ENCODE results near the gene PYGM.

DNA sequence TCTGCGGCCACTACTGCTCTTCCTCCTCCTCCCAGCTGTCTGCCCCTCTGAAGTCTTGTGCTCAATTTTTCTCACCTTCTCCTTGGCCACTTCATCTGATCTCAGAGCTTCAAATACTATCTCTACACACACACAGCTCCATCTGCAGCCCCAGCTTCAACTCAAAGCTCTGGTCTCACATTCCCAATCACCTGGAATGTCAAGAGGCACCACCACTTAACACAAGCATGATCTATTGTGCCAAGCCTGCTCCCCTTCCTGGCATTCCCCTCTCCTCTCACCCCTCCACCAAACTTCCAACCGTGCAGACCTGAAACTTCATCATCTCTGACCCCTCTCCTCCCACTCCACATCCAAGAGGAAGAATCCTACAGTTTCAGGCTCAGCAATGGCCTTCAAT is 54.3 kb downstream of the PYGM start:
- no peak for TF ChIP-seq EZH2 (IDR thresholded peaks at IDR 0.05)
- TF ChIP-seq, protein P1, sequence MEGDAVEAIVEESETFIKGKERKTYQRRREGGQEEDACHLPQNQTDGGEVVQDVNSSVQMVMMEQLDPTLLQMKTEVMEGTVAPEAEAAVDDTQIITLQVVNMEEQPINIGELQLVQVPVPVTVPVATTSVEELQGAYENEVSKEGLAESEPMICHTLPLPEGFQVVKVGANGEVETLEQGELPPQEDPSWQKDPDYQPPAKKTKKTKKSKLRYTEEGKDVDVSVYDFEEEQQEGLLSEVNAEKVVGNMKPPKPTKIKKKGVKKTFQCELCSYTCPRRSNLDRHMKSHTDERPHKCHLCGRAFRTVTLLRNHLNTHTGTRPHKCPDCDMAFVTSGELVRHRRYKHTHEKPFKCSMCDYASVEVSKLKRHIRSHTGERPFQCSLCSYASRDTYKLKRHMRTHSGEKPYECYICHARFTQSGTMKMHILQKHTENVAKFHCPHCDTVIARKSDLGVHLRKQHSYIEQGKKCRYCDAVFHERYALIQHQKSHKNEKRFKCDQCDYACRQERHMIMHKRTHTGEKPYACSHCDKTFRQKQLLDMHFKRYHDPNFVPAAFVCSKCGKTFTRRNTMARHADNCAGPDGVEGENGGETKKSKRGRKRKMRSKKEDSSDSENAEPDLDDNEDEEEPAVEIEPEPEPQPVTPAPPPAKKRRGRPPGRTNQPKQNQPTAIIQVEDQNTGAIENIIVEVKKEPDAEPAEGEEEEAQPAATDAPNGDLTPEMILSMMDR (IDR thresholded peaks at IDR 0.05 in 2 of 3, conservative IDR thresholded peaks at IDR 0.05 in 1 of 3; ENCODE audit: borderline replicate concordance in 1 of 3, insufficient read depth in 1 of 3, low read depth in 2 of 3, low read length in 2 of 3), result no peak
- no peak for TF ChIP-seq POLR2A (IDR thresholded peaks at IDR 0.05; ENCODE audit: borderline replicate concordance, extremely low read depth, insufficient read depth, insufficient read length)
- no peak for TF ChIP-seq ZFX (IDR thresholded peaks at IDR 0.05)
- TF ChIP-seq ELF1 (IDR thresholded peaks at IDR 0.05; ENCODE audit: borderline replicate concordance, low read depth), result no peak

All from HCT116 (cell line).